ENCODE measurements around the gene TIMMDC1. TPM values are rescaled to one million over a fixed set of nuclear protein-coding genes. Genes with fewer than 3 reads are reported as not detected.
A peak's percentile ranks its signal among the peaks of the same experiment; 100 is the strongest.

Gene TIMMDC1
- total RNA-seq = 73.1 and 86.4 TPM in 2 replicates
- polyA plus RNA-seq (2012) = 149 TPM

DNA sequence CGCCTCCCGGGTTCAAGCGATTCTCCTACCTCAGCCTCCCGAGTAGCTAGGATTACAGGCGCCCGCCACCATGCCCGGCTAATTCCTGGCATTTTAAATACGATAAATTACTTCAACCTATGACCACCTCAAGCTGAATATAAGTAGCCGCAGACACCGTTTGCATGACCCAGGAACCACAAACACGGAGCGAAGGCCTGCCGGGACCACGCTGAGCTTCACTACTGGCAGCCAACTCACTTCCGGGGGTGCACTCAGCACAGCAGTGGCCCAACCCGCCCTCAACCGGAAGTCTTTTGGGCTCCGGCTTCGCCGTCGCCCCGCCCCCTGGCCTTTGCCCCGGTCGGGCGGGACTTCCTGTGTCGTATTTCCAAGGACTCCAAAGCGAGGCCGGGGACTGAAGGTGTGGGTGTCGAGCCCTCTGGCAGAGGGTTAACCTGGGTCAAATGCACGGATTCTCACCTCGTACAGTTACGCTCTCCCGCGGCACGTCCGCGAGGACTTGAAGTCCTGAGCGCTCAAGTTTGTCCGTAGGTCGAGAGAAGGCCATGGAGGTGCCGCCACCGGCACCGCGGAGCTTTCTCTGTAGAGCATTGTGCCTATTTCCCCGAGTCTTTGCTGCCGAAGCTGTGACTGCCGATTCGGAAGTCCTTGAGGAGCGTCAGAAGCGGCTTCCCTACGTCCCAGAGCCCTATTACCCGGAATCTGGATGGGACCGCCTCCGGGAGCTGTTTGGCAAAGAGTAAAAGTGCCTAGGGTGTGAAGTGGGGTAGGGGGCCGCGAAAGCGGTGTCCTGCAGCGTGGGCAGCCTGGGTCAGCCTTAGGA lies at the start of gene TIMMDC1:
Gene TIMMDC1, plus strand, starts transcription at position 362 of the 826 bp plus-strand sequence. Its CDS starts 187 bp downstream, at position 549.
- peak; percentile 98 for DNase-seq (ENCODE audit: low read depth)

GRCh38 chr3:119453822-119454221 lies 44.5 kb upstream of the TIMMDC1 start:
- DNase-seq (ENCODE audit: low read depth) = no peak

DNA sequence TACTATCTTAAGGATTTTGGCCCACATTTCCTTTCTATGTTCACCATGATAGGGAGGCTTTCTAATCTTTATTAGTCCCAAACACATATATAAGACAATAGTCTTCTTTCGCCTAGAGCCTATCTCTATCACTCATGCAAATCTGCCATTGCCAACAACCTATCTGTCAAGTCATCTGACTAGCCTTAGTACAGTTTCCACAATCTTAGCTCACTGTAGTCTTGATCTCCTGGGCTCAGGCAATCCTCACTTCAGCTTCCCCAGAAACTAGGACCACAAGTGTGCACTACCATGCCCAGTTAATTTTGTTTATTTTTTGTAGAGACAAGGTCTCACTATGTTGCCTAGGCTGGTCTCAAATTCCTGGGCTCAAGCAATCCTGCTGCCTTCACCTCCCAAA lies 41.9 kb upstream of the TIMMDC1 start:
- no peak for DNase-seq (ENCODE audit: low read depth)

DNA sequence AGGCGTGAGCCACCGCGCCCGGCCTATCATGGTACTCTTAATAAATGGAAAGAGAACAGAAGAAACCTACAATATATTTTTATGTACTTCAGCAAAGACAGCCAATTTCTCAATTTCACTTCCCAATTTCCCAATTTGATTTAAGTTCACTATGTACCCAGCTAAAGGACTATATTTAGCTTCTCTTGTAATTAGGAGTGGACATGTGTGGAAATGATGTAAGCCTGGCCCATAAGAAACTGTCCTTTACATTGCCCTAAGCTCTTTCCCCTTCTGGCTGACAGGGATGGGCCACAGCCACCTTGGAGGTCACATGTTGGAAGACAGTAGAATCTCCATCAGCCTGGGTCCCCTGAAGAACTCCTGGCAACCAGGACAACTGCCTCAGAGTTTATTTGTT lies 41.1 kb upstream of the TIMMDC1 start:
- no peak for DNase-seq (ENCODE audit: low read depth)

DNA sequence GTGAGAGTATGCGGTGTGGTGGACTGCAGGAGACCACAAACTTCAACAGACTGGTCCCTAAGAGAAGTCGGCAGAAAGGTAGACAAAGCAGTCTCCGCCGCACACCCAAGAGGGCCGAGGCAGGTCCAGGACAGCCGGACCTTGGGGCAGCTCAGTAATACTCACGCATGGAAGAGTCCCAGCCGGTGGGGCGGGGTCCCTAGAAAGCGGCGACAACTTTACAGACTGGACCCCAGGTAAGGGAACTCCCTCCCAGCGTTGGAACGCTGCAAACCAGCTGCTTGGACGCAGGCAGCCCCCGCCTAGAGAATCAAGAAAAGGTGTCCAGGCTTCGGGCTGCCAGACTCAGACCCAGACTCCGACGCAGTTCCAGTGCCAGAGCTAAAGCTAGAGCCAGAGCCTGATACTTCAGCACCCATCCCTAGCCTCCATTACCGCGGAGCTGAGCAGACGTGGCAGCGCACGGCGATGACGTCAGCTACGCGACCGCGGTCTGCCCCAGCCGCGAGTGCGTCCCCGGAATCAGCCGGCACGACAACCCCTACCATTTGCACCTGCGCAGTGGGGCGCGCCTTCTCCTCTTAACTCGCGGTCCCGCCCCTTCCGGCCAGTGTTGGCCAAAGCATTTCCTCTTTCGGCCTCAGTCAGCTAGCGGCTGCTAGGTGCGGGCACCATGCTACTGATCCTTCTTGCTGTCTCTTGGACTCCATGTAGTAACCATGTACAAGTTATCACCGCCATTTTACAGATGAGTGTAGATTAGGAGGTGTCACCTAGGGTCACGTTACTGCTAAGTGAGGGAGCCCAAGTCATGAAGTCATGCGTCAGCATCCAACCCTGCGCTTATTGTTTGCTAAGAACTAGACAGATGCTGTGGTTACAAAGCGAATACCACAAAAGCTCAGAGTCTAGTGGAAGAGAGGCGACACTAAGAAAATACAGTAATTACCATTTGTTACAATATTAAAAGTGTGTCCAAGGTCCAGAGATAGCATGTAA lies 34.9 kb upstream of the TIMMDC1 start, which contains the start of gene TMEM39A:
Gene TMEM39A, minus strand, starts transcription at position 445 of the 999 bp plus-strand sequence. CDS start 1,541 bp downstream, outside the sequence.
- peak; percentile 99 for DNase-seq (ENCODE audit: low read depth)

- no peak for DNase-seq (ENCODE audit: low read depth)
Measured at GRCh38 chr3:119468041-119468440, 30.3 kb upstream of the TIMMDC1 start.

- DNase-seq (ENCODE audit: low read depth) = peak; percentile 64
Measured at GRCh38 chr3:119469418-119470189, 28.7 kb upstream of the TIMMDC1 start.

GRCh38 chr3:119470866-119471265 lies 27.5 kb upstream of the TIMMDC1 start:
- no peak for DNase-seq (ENCODE audit: low read depth)

GRCh38 chr3:119481079-119481478 lies 17.3 kb upstream of the TIMMDC1 start:
- DNase-seq (ENCODE audit: low read depth) = no peak

GRCh38 chr3:119483101-119483500 lies 15.2 kb upstream of the TIMMDC1 start:
- DNase-seq (ENCODE audit: low read depth) = no peak

- no peak for DNase-seq (ENCODE audit: low read depth)
Measured at GRCh38 chr3:119485563-119485962, 12.8 kb upstream of the TIMMDC1 start.

GRCh38 chr3:119490153-119490552 lies 8.2 kb upstream of the TIMMDC1 start:
- no peak for DNase-seq (ENCODE audit: low read depth)

DNA sequence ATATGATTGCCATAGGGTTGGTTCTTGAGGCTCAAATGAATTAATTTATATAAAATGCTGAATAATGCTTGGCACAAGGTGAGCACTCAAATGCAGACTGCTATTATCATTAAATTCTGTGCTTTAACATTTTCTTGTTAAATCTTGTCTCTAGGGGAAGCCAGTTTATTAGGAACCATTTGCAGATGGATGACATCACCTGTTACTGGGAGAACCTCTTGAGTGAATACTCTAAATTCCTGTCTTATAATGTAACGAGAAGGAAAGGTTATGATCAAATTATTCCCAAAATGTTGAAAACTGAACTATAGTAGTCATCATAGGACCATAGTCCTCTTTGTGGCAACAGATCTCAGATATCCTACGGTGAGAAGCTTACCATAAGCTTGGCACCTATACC lies 6.2 kb upstream of the TIMMDC1 start:
- DNase-seq (ENCODE audit: low read depth) = no peak

DNA sequence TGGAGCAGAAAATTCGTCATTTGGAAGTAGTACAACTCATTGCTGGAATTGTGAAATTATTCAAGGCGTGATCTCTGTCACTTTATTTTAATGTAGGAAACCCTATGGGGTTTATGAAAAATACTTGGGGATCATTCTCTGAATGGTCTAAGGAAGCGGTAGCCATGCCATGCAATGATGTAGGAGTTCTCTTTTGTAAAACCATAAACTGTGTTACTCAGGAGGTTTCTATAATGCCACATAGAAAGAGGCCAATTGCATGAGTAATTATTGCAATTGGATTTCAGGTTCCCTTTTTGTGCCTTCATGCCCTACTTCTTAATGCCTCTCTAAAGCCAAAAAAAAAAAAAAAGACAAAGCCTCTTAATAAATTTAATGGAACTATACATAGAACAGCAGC lies 5.5 kb upstream of the TIMMDC1 start:
- no peak for DNase-seq (ENCODE audit: low read depth)

DNA sequence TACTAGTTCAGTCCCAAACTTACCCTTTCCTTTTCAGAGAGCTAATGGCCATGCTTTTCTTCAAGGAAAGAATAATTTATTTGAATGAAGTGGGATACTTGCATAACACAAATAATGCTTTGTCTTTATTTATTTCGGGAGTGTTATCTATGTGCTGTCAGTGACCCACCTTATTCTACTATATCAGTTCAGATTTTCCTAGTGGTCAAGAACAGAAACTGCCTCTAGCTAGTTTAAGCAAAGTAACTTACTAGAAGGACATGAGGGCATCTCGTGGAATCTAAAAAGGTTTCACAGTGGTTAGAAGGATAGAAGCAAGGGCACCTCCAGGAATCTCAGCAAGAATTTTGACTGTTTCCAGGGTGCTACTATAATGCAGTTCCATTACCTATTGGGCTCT lies 3.8 kb upstream of the TIMMDC1 start:
- DNase-seq (ENCODE audit: low read depth) = no peak

DNA sequence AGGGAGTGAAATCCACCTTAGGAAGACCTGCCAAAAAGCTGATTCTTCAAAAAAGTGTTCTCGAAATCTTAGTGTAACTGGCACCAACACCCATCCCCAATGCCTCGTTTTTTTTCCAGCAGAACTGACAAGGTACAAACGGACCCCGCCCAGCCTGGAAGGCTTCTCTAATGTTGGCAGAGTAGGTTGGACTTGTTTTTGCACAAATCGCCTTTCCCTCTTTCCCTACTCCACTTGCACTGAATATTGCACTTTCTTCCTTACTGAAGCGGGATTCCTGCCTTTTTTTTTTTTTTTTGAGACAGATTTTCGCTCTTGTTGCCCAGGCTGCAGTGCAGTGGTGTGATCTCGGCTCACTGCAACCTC lies 544 bp upstream of the TIMMDC1 start:
- DNase-seq (ENCODE audit: low read depth) = no peak

GRCh38 chr3:119500265-119500664 lies 1.9 kb downstream of the TIMMDC1 start:
- no peak for DNase-seq (ENCODE audit: low read depth)

GRCh38 chr3:119500901-119501300 lies 2.6 kb downstream of the TIMMDC1 start:
- no peak for DNase-seq (ENCODE audit: low read depth)

DNA sequence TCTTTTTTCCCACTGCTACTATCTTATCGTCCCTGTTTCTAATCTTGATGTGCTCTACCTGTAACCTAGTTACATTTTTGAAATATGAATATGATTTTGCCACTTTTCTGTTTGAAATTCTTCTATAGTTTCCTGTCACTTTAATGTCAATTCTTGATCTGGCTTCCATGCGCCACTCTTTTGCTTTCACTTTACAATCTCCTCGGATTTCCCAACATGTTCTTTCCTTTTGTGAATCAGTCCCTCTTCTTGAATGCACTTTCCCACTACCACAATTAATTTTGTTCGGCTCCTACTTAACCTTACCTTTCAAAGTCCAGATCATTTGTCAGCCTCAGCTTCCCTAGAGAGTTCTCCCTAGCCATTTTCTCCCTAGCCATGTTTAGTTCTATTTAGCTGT lies 8.3 kb downstream of the TIMMDC1 start:
- DNase-seq (ENCODE audit: low read depth) = no peak

- DNase-seq (ENCODE audit: low read depth) = no peak
Measured at GRCh38 chr3:119507404-119507803, 9.1 kb downstream of the TIMMDC1 start.
